ENCODE data around the gene RPS5. TPM values are rescaled to one million over a fixed set of nuclear protein-coding genes. Genes with fewer than 3 reads are reported as not detected.

Gene RPS5
- total and polyA plus RNA-seq, 4 donors: 927 to 1,802 (median 1,090) TPM

DNA sequence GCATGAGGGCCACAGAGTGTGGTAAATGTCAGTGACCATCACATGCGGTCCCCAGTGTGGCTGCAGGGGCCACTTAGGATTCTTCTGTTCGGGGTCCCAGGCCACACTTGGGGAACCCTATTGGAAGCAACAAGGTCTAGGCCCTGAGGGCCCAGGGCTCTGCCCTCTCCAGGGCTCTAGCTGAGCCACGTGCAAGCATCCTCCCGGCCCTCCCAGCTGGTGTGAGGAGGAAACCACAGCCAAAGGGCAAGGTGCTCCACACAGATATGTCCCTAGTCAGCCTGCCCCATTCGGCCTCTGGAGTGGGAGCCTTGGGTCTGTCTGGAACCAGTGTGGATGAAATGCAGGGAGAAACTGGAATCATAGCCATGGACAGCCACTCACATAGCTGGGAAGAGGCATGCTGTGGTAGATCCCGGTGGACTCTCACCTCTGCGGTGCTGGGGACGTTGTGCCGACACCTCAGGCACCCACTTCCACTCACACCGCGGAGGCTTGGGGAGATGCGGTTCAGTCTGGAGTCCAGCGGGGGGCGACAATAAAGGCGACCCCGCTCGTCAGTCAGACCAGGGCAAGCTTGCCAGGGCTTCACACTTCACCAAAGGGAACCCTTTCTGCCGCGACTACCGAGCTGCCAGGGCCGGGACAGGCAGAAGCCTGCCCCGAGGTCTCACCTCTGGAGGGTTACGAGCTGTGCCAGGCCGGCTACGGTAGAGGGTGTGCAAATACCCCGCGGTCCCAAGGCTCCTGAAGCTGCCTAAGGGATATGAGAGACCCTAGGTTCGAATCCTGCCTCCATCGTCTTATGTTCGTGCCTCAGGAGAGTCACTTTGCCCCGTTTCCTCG is 20.3 kb upstream of the RPS5 start:
- no peak overlapping the region for H3K4me3 ChIP-seq
- H3K27ac ChIP-seq (ENCODE audit: low read depth in 1 of 2, low read length in 1 of 2): no peak overlapping the region
- peaks cover 0 to 3% (median 0%) of the 10 kb centered on the region in 4 donors for H3K9me3 ChIP-seq (ENCODE audit: control insufficient read depth in 4 of 4, insufficient read depth in 3 of 4, low read length in 3 of 4)
- H3K27me3 ChIP-seq (ENCODE audit: control insufficient read depth in 3 of 3, insufficient read depth in 3 of 3, low read length in 2 of 3): no peaks in the 10 kb centered on the region
- 93% methylated on average over 32 of the region's 32 CpGs for WGBS, 2 donors
- no peak for DNase-seq
- TF ChIP-seq, protein P1, sequence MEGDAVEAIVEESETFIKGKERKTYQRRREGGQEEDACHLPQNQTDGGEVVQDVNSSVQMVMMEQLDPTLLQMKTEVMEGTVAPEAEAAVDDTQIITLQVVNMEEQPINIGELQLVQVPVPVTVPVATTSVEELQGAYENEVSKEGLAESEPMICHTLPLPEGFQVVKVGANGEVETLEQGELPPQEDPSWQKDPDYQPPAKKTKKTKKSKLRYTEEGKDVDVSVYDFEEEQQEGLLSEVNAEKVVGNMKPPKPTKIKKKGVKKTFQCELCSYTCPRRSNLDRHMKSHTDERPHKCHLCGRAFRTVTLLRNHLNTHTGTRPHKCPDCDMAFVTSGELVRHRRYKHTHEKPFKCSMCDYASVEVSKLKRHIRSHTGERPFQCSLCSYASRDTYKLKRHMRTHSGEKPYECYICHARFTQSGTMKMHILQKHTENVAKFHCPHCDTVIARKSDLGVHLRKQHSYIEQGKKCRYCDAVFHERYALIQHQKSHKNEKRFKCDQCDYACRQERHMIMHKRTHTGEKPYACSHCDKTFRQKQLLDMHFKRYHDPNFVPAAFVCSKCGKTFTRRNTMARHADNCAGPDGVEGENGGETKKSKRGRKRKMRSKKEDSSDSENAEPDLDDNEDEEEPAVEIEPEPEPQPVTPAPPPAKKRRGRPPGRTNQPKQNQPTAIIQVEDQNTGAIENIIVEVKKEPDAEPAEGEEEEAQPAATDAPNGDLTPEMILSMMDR (IDR thresholded peaks at IDR 0.05; ENCODE audit: control extremely low read depth, extremely low read depth): no peak
- H3K4me1 ChIP-seq (ENCODE audit: control insufficient read depth in 5 of 5, insufficient read depth in 5 of 5, low read length in 5 of 5): peaks cover 0 to 3% (median 0%) of the 10 kb centered on the region in 5 donors
- no peak for ATAC-seq (ENCODE audit: insufficient read depth, low FRiP score)
- no peak overlapping the region for H3K9ac ChIP-seq (ENCODE audit: insufficient read depth in 1 of 2, low read length in 2 of 2)
- peaks cover 0 to 5% (median 0%) of the 10 kb centered on the region in 4 donors for H3K36me3 ChIP-seq (ENCODE audit: control insufficient read depth in 4 of 4, insufficient read depth in 4 of 4, low read length in 4 of 4)

DNA sequence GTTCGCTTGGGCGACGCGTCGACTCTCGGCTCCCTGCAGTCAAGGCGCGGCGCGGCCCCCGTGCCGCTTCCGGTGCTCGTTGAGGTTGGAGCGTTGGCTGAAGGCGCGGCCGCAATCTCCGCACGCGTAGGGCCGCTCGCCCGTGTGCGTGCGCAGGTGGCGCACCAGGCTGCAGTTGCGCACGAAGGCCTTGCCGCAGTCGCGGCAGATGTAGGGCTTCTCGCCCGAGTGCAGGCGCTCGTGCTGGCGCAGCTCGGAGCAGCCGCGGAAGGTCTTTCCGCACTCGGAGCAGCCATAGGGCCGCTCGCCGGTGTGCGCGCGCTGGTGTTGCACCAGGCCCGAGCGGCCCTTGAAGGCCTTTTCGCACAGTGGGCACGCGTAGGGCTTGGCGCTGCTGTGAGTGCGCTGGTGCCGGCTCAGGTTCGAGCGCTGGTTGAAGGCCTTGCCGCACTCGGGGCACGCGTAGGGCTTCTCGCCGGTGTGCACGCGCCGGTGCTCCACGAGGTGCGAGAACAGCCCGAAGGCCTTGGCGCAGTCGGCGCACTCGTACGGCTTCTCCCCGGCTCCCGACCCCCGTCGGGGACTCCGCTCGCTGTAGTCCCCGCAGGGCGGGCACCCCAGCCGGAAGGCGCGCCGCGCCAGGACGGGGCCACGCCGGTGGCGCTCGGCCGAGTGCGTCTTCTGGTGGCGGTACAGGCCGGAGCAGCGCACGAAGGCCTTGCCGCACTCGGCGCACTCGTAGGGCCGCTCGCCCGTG is 19.2 kb upstream of the RPS5 start:
- TF ChIP-seq, protein P1 (IDR thresholded peaks at IDR 0.05; ENCODE audit: control extremely low read depth, extremely low read depth): no peak
- ATAC-seq (ENCODE audit: insufficient read depth, low FRiP score) (no peak), DNase-seq (no peak)
- no peak overlapping the region for H3K27ac ChIP-seq (ENCODE audit: low read depth in 1 of 2, low read length in 1 of 2)
- peaks cover 0 to under 1% (median 0%) of the 10 kb centered on the region in 5 donors for H3K4me1 ChIP-seq (ENCODE audit: control insufficient read depth in 5 of 5, insufficient read depth in 5 of 5, low read length in 5 of 5)
- no peaks in the 10 kb centered on the region for H3K27me3 ChIP-seq (ENCODE audit: control insufficient read depth in 3 of 3, insufficient read depth in 3 of 3, low read length in 2 of 3)
- H3K4me3 ChIP-seq: no peak overlapping the region
- peaks cover 0 to 5% (median 0%) of the 10 kb centered on the region in 4 donors for H3K36me3 ChIP-seq (ENCODE audit: control insufficient read depth in 4 of 4, insufficient read depth in 4 of 4, low read length in 4 of 4)
- peaks cover 0 to 2% (median 0%) of the 10 kb centered on the region in 4 donors for H3K9me3 ChIP-seq (ENCODE audit: control insufficient read depth in 4 of 4, insufficient read depth in 3 of 4, low read length in 3 of 4)
- 63 to 69% methylated on average over 96 to 106 of the region's 106 CpGs for WGBS, 2 donors
- no peak overlapping the region for H3K9ac ChIP-seq (ENCODE audit: insufficient read depth in 1 of 2, low read length in 2 of 2)

DNA sequence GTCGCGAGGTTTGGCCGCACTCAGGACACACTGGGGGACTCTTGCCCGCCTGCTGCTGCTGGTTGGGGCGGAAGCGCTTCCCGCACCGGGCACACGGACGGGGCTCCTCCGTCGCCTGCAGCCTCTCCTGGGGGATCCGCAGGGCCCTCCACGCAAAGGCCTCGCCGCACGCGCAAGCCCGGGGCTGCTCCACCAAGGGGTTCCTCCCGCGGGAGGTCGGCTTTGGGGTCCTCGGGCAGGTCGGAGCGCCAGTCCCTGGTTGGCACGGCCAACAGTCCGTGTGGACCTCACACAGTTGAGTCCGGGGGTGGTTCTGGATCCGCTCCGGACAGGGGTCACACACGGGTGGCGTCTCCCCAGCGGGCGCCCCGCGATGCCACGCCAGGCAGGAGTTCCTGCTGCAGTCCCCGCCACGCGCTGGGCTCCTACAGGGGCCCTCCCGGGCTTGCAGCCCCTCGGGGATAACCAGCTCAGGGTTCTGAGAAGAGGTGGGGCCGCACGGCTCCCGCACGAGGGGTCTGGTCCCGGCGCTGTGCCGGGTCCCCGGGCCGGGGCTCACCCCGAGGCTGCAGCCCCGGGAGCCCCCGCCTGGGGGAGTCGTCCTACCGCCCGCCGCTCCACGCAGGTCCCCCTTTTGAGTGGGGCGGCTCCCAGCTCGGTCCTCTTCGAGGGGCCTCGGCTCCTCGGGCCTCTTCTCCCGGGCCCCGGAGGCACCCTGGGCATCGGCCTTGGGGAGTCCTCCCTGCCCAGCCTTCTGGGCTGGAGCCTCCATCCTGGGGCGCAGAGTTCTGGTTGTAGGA is 18.3 kb upstream of the RPS5 start:
- no peak for ATAC-seq (ENCODE audit: insufficient read depth, low FRiP score)
- H3K27ac ChIP-seq (ENCODE audit: low read depth in 1 of 2, low read length in 1 of 2): no peak overlapping the region
- H3K27me3 ChIP-seq (ENCODE audit: control insufficient read depth in 3 of 3, insufficient read depth in 3 of 3, low read length in 2 of 3): no peaks in the 10 kb centered on the region
- no peak for DNase-seq
- no peak overlapping the region for H3K9ac ChIP-seq (ENCODE audit: insufficient read depth in 1 of 2, low read length in 2 of 2)
- H3K4me3 ChIP-seq: no peak overlapping the region
- H3K36me3 ChIP-seq (ENCODE audit: control insufficient read depth in 4 of 4, insufficient read depth in 4 of 4, low read length in 4 of 4): peaks cover 0 to 5% (median 0%) of the 10 kb centered on the region in 4 donors
- H3K9me3 ChIP-seq (ENCODE audit: control insufficient read depth in 4 of 4, insufficient read depth in 3 of 4, low read length in 3 of 4): peaks cover 0 to 2% (median 0%) of the 10 kb centered on the region in 4 donors
- WGBS, 2 donors: 88 to 91% methylated on average over 57 to 68 of the region's 68 CpGs
- peaks cover 0 to 7% (median 0%) of the 10 kb centered on the region in 5 donors for H3K4me1 ChIP-seq (ENCODE audit: control insufficient read depth in 5 of 5, insufficient read depth in 5 of 5, low read length in 5 of 5)
- TF ChIP-seq, protein P1 (IDR thresholded peaks at IDR 0.05; ENCODE audit: control extremely low read depth, extremely low read depth): no peak
